GM12874 (cell line): ENCODE data around the gene AKT3.

Experiments used
- TF ChIP-seq, protein P1 (sequence below): IDR thresholded peaks from 2 replicates; pipeline ENCODE4 v1.5.1; 2011; ENCODE audit warnings: low read depth, mild to moderate bottlenecking, control low read depth, low read length, moderate library complexity; ENCODE audit not compliant: insufficient read depth

The AKT3 gene

DNA sequence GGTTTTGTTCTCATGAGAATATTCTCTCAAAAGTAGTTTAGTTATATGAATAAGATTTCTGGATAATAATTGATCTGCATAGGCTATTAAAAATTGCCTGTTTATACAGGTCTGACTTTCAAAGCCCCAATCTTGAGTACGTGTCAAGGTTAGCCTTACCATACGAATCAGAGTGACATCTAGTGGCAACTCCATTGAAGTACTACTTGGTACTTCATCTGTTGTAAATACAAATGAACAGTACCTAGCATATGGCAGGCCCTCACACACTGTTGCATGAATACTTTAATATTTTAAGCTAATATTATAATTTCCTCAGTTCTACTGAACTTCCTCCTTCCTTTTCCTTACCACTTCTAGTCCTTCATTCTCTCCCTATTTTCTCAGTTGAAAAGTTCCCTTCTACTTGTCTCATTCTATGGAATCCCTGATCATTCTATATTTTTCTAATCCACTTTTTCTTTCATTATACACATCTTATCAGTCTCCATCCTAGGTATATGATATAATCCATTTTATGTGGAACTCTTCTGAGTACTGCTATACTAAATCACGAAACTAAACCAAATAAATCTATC, 101.2 kb downstream of the AKT3 start:
- TF ChIP-seq, protein P1, sequence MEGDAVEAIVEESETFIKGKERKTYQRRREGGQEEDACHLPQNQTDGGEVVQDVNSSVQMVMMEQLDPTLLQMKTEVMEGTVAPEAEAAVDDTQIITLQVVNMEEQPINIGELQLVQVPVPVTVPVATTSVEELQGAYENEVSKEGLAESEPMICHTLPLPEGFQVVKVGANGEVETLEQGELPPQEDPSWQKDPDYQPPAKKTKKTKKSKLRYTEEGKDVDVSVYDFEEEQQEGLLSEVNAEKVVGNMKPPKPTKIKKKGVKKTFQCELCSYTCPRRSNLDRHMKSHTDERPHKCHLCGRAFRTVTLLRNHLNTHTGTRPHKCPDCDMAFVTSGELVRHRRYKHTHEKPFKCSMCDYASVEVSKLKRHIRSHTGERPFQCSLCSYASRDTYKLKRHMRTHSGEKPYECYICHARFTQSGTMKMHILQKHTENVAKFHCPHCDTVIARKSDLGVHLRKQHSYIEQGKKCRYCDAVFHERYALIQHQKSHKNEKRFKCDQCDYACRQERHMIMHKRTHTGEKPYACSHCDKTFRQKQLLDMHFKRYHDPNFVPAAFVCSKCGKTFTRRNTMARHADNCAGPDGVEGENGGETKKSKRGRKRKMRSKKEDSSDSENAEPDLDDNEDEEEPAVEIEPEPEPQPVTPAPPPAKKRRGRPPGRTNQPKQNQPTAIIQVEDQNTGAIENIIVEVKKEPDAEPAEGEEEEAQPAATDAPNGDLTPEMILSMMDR: peak; percentile 61

DNA sequence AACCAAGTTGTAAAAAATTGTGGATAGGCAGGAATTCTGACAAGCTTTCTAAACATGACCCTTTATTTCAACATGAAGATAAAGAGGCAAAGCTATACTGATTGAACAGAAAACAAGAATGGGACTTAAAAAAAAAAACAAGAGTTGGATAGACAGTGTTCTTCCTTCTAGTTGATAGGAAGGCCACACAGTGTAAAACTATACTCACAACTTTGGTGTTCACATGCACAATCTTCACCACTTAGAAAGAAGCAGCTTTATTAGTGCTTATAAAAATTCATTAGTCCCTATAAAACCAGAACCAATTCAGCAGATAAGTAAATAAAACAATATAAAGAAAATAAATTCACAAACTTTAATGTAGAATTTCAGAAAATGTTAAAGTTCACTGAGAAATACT, 101.8 kb downstream of the AKT3 start:
- TF ChIP-seq, protein P1: no peak

DNA sequence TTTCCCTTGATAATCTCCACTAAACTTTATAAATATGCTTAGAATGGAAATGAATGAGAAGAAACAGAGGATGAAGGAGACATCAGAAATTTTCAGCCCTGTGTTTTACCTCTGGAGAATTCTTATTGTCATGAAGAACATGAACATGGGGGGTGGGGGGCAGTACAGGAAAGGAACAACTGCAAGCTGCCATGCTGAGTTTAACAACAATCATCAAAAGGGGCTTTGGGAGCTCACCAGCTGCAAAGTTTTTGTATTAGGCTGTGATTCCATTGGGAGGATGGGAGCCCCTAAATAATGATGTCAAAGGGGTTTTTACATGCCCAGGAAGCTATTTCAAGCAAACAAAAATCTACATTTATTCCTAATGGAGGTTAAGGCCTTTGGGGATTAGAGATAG, 103.3 kb downstream of the AKT3 start:
- TF ChIP-seq, protein P1: no peak

DNA sequence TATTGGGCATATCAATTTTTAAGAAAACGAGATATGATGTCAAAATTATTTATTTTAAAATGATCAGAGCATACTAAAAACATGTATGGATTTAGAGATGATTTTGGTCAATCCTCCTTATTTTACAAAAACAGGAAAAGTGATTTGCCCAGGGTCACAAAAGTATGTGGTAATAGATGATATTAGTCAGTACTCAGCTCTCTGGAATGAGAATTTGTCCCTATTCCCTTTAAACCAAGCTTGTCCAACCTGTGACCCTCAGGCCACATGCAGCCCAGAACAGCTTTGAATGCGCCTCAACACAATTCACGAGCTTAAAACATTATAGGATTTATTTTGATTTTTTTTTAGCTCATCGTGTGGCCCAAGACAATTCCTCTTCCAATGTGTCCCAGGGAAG, 104.7 kb downstream of the AKT3 start:
- TF ChIP-seq, protein P1: no peak

DNA sequence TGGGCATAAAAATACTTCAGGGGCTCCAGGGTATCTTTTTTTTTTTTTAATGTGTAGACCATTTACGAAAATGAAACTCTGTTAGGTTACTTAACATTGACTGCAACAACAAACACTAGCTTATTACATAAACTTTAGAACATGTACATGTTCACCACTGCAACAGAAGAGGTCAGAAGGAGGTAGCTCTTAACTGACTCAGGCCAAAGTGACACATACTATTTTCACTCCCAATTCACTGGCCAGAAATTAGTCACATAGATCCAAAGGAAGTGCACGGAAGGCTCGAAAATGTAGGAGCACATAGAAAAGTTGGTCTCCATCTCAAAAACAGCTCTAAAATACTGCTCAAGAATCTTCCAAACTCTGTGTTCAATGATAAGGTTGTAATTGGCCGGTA, 107.2 kb downstream of the AKT3 start:
- TF ChIP-seq, protein P1: no peak

DNA sequence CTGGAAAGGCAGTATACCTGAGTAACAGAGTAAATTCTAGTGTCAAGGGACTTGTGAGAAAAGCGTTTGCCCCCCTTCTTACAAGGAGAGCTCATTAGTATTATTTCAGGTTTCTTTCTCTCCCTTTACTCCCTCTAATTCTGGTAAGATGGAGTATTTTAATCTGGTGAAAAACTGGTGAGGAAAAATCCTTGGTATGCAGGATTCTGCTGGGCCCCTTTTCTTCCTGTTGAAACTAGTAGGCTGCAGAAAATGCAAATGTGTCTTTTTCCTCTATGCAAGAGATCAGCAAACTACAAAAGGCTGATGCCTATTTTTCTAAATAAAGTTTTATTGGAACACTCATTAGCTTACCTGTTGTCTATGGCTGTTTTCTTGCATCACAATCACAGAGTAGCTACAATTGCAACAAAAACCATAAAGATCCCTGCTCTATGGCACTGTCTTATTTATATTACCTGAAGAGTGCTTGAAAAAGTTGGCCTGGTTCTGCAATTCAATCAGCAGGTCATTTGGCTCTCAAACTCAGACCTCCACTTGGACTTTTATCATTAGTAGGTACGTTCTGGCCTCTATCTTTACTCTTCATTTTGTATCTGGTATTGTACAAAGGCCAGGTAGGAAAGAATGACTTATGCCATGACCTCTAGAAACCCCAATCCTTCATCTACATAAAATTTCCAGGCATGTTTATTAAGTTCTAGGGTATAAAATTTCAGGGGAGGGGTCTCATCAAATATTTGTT, 109.6 kb downstream of the AKT3 start:
- TF ChIP-seq, protein P1: no peak

DNA sequence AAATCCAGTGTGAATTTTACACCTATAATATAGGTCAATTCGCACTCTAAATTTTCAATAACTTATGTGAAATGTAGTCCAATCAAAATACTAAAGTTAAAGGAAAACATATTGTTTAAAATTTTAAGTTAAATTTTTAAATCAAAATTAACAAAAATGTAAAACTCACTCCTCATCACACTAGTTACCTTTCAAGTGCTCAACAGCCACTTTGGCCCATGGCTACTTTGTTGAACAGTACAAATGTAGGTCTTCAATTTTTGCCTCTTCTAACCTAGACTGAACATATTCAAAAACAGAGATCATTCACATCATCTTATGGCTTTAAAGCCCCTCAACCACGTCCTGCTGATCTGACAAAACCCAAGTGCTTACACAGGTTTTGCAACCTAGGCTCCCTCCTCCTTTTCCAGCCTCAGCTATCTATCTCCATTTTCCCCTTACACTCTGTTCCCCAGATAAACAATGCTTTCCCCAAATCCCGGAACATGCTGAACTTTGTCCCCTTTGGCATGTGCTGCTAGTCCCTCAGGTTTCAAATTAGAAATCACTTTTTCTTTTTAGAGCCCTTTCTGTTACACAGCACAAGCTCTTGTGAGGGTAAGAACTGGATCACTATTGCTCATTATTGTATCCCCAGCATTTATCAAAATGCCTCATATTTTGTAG, 110.6 kb downstream of the AKT3 start:
- TF ChIP-seq, protein P1: no peak
